PC-9 (cell line): ENCODE measurements around the gene CNGA3.

Experiments
- CTCF ChIP-seq: fragments of 200-600 bp; sonication (generic); conservative IDR thresholded peaks from 2 replicates; pipeline ENCODE4 v1.6.1; 2017; ENCODE audit warnings: mixed run types, antibody characterized with exemption, mild to moderate bottlenecking, moderate library complexity
- EZH2 ChIP-seq: fragments of 200-600 bp; sonication (generic); IDR thresholded peaks from 2 replicates; pipeline ENCODE4 v1.8.0; 2017; ENCODE audit warnings: antibody characterized with exemption, low read depth

GRCh38 chr2:98298683-98299164 is 47.5 kb upstream of the CNGA3 start:
- TF ChIP-seq CTCF (no peak), EZH2 (no peak)
